Measurements from ENCODE around the gene BTBD2.
"Not testable (repeated sequence)": the region's sequence is repeated elsewhere in the genome, so short reads cannot be mapped to it uniquely, and the experiment has no call there.

The BTBD2 gene

GRCh38 chr19:2039959-2040646 is 24.6 kb upstream of the BTBD2 start:
- DNase-seq (ENCODE audit: low spot score): no peak

- no peak for DNase-seq (ENCODE audit: low spot score)
Measured at GRCh38 chr19:2039089-2039958, 23.8 kb upstream of the BTBD2 start.

- DNase-seq (ENCODE audit: low spot score): no peak
Measured at GRCh38 chr19:2038284-2039088, 23.0 kb upstream of the BTBD2 start.

GRCh38 chr19:2037651-2038255 is 22.2 kb upstream of the BTBD2 start:
- no peak for DNase-seq (ENCODE audit: low spot score)

GRCh38 chr19:2036424-2036823 is 20.9 kb upstream of the BTBD2 start:
- no peak for DNase-seq (ENCODE audit: low spot score)

GRCh38 chr19:2035590-2035991 is 20.1 kb upstream of the BTBD2 start:
- no peak for DNase-seq (ENCODE audit: low spot score)

- peak; percentile 70 for DNase-seq (ENCODE audit: low spot score)
Measured at GRCh38 chr19:2034729-2035589, 19.4 kb upstream of the BTBD2 start.

- not testable (repeated sequence) for DNase-seq (ENCODE audit: low spot score)
Measured at GRCh38 chr19:2034253-2034652, 18.7 kb upstream of the BTBD2 start.

- no peak for DNase-seq (ENCODE audit: low spot score)
Measured at GRCh38 chr19:2033825-2034159, 18.3 kb upstream of the BTBD2 start.

- DNase-seq (ENCODE audit: low spot score): no peak
Measured at GRCh38 chr19:2033115-2033824, 17.8 kb upstream of the BTBD2 start.

- DNase-seq (ENCODE audit: low spot score): peak; percentile 91
Measured at GRCh38 chr19:2032296-2032941, 16.9 kb upstream of the BTBD2 start.

GRCh38 chr19:2027361-2027760 is 11.8 kb upstream of the BTBD2 start:
- no peak for DNase-seq (ENCODE audit: low spot score)

GRCh38 chr19:2026770-2027169 is 11.3 kb upstream of the BTBD2 start:
- no peak for DNase-seq (ENCODE audit: low spot score)

- DNase-seq (ENCODE audit: low spot score): no peak
Measured at GRCh38 chr19:2022289-2022688, 6.8 kb upstream of the BTBD2 start.

- no peak for DNase-seq (ENCODE audit: low spot score)
Measured at GRCh38 chr19:2021453-2022140, 6.1 kb upstream of the BTBD2 start.

- no peak for DNase-seq (ENCODE audit: low spot score)
Measured at GRCh38 chr19:2018752-2019151, 3.2 kb upstream of the BTBD2 start.

GRCh38 chr19:2016041-2016807 is 710 bp upstream of the BTBD2 start:
- DNase-seq (ENCODE audit: low spot score): peak; percentile 56

- no peak for DNase-seq (ENCODE audit: low spot score)
Measured at GRCh38 chr19:2014731-2015607, 545 bp downstream of the BTBD2 start.

Measured in SW480 (cell line).